ENCODE results near the gene IL23A.
"Not testable (repeated sequence)": the region's sequence is repeated elsewhere in the genome, so short reads cannot be mapped to it uniquely, and the experiment has no call there.

Gene IL23A

GRCh38 chr12:56338308-56339157 is at the start of gene IL23A:
Gene IL23A (plus strand): TSS chr12:56338884. CDS start chr12:56339045, 161 bp downstream.
- no peak for DNase-seq (ENCODE audit: low read depth)

GRCh38 chr12:56293795-56294194 is 44.9 kb upstream of the IL23A start:
- DNase-seq (ENCODE audit: low read depth) = no peak

GRCh38 chr12:56296295-56296694 is 42.4 kb upstream of the IL23A start:
- no peak for DNase-seq (ENCODE audit: low read depth)

- no peak for DNase-seq (ENCODE audit: low read depth)
Observed at GRCh38 chr12:56297400-56297799, 41.3 kb upstream of the IL23A start.

DNA sequence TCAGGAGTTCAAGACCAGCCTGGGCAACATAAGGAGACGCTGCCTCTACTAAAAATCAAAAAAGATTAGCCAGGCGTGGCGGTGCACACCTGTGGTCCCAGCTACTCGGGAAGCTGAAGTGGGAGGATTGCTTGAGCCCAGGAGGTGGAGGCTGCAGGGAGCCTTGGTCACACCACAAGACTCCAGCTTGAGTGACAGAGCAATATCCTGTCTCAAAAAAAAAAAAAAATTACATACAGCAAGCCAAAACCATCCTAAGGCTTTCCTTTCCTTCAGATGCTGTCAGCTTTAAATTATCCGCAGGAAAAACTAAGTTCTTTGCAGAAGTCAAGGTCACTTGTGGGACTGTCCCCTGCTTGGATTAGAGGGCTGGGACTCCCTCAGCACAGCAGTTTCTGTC is 39.9 kb upstream of the IL23A start:
- no peak for DNase-seq (ENCODE audit: low read depth)

DNA sequence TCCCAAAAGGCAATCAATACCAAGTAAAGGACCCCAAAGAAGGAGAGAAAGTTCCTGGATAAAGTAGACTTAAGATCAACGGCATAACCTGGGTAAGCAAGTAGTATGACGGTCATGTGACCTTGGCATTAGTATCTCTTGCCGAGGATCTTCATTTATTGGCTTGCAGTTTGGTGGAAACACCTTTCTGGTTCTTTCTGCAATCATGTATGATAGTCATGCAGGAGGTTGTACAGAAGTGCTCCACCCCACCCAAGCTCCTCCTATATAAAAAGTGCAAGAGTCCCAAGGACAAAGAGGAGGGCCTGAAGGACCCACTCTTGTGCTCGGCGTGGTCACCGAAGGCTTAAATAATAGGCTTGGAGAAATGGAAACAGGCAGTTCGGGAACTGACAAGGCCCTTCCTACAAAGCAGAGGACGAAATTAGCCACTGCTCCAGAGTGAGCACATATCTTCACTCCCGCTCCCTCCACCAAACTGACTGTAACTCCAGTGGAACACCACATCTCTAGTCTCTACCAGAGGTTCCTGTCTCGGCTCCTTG is 39.3 kb upstream of the IL23A start:
- no peak for DNase-seq (ENCODE audit: low read depth)

DNA sequence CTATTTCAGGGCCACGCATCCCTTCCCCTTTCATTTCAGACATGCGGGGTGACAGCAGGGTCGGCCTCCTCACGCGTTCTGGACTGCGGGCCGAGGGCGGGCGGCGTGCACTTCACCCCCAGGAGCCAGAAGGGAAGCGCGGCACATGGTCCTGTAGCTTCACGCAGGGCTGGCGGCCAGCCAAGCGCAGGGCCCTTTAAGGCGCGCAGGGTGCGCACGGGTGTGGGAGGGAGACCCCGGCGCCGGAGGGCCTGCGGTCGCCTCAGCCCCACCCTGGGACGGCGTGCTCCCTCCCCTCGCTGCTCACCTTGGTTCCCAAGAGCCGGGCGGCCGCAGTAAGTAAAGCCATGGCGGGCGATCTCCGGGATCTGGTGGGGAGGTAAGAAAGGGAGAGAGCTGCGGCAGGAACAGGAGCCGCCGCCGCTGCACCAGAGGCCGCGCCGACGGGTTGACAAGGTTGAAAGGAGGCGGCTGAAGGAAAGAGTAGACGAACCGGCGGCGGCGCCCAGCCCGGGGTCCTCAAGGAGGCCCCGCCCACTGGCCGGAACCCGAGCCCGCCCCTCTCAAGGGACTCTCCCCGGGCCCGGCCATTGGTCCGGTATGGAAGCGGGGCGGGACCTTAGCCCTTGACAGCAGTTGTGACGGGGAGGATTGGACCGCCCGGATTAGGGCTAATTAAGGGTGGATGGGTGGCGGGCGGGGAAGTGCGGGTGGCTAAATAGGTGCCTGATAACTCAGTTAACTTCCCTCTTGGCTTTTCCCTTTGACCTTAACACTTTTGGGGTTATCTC is 38.6 kb upstream of the IL23A start, which contains the start of gene CS:
CS (minus strand) TSS at position 478 of the 791 bp plus-strand sequence; CDS start at position 349, 129 bp downstream.
- peak; percentile 96 for DNase-seq (ENCODE audit: low read depth)

DNA sequence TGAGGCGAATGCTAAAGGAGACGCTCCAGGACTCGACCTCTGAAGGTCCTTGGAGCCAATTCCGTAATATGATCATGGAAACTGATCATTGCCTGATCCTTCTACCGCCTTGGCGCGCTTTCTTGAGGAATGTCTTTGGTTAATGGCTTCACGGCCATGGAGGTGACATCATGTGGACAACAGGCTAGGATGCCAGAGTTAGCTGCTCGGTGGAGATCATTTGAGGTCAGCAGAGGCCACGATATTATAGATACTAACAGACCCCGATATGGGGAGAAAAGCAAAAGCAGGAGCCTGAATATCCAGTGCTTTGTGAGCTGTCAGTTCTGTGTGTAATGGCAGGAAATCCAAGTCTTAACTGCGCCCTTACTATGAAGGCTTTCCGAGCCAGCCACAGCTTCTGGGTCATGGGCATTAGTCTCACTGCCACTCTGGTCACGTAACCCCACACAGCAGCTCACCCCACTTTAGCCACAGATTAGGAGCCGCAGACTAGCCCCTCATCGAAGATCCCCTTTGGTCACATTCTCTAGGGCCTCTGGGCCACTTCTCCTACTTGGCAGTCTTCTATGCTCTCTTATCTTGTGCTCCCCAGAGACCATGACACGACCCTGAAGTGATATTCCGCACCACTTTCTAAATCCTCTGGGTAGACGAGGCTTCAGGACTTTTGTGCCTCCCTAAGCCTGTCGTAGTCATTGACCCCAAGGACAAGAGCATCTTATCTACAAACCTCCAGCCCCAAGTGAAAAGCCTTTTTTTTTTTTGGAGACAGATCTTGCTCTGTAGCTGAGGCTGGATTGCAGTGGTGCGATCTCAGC is 37.8 kb upstream of the IL23A start:
- DNase-seq (ENCODE audit: low read depth) = no peak

DNA sequence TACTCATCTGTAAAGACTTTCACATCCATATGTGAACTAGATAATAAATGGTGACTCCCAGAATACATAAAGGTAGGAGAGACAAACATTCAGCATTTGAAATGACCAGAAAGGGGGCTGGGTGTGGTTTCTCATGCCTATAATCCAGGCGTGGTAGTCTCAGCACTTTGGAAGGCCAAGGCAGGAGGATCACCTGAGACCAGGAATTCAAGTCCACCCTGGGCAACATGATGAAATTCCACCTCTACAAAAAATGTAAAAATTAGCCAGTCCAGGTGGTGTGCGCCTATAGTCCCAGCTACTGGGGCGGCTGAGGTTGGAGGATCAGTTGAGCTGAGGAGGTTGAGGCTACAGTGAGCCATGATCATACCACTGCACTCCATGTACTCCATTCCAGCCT is 34.4 kb upstream of the IL23A start:
- no peak for DNase-seq (ENCODE audit: low read depth)

DNA sequence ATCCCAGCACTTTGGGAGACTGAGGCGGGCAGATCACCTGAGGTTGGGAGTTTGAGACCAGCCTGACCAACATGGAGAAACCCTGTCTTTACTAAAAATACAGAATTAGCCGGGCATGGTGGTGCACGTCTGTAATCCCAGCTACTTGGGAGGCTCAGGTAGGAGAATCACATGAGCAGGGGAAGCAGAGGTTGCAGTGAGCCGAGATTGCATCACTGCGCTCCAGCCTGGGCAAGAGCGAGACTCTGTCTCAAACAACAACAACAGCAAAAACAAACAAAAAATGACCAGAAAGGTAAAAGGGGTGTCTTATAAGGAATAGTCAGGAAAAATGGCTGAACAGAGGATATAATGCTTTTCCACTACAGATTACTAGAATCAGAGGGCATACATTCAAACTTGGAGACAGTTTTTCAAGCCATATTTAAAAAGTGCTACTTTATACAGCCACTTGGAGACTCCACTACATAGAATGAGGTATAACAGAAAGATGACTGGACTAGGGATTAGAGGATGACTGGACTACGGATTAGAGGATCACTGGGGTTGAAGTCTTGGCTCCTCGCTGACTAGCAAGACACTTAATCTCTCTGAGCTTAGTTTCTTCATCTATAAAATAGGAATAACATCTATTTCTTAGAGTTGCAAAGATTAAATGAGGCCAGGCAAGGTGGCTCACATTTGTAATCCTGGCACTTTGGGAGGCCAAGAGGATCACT is 33.7 kb upstream of the IL23A start:
- no peak for DNase-seq (ENCODE audit: low read depth)

DNA sequence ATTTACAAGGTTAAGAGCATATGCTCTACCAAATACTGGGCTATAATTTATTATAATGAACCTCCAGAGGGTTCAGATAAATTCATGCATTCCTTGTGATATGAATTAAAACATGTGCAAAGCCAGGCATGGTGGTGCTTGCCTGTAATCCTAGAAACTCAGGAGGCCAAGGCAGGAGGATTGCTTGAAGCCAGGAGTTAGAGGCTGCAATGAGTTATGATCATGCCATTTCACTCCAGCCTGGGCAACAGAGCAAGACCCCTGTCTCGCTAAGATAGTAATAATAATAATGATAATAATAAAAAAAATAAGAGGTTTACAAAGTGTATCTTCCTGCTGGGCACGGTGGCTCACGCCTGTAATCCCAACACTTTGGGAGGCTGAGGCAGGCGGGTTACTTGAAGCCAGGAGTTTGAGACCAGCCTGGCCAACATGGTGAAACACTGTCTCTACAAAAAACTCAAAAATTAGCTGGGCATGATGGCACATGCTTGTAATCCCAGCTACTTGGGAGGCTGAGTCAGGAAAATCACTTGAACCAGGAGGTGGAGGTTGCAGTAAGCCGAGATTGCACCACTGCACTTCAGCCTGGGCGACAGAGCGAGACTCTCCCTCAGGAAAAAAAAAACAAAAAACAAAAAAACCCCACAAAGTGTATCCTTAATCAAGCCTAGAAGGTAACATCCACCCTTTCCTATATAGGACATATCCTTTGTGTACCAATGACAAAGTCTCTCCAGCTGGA is 31.3 kb upstream of the IL23A start:
- DNase-seq (ENCODE audit: low read depth) = no peak

DNA sequence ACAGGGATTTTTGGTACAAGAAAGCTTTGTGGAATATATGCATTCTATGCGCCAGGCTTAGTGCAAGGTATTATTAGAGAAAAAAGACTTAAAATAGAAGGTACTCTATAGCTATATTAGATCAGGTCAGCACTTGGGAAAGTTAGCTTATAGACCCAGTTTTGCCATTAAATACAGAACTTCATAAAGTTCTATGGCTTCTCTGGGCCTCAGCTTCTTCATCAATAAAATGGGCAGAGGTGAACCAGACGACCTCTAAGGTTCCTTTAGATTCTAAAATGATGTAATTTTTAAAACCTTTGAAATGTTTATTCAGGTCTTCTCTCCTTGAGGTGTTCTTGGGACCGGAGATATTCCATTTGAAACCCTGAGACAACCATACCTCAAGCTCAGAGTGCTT is 30.0 kb upstream of the IL23A start:
- no peak for DNase-seq (ENCODE audit: low read depth)

- DNase-seq (ENCODE audit: low read depth) = no peak
Observed at GRCh38 chr12:56311003-56311402, 27.7 kb upstream of the IL23A start.

- no peak for DNase-seq (ENCODE audit: low read depth)
Observed at GRCh38 chr12:56315249-56315621, 23.4 kb upstream of the IL23A start.

DNA sequence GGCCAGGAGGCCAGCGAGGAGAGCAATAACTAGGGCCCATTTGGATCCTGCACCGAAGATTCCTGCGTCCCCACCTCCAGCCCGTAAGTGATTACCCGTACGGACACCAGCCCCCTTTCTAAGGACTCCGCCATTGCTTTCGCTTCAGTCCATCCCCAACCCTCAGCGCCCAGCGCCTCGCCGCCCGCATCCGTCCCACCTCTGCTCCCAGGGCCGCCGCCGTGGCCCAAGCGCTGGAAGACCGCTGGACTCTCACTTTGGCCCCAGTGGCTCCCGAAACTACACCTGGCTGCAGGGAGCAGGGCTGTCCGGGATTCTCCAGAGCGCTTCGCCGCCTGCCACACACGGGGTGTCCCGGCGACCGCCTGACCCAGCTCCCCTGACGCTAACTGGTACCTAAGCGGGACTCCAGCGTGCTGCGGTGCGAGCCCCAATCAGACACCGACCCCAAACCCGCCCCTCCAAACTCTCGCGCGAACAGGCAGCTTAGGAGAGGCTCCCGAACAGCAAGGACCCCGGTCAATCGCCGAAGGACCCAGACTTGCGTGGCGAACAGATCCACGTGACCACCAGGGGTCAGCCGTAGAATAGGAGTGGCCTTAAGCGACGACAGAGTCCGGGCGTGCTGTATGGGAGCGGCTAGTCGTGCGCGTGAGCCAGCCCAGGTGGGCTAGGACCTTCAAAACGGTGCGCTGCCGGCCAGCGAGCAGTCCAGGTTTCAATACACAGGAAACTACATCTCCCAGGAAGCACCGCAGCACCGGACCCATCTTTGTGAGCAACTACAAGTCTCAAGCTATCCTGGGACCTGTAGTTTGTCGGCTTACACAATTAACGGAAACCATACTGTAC is 22.8 kb upstream of the IL23A start, which contains the start of gene CNPY2:
CNPY2 (minus strand) TSS at position 367 of the 852 bp plus-strand sequence. CDS start 771 bp downstream, outside the sequence.
- DNase-seq (ENCODE audit: low read depth) = peak; percentile 93

DNA sequence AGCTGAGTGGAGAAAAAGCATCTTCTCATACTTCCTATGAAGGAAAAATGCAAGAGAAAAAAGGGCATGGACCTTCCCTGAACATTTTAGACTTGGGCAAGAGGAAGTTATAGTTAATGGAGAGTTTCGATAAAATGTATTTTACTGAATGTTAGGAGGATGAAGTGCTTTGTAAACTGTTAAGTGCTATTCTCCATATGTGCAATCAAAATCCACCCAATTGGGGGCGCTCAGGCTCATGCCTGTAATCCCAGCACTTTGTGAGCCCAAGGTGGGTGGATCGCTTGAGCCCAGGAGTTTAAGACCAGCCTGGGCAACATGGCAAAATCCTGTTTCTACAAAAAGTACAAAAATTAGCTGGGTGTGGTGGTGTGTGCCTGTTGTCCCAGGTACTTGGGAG is 21.0 kb upstream of the IL23A start:
- no peak for DNase-seq (ENCODE audit: low read depth)

DNA sequence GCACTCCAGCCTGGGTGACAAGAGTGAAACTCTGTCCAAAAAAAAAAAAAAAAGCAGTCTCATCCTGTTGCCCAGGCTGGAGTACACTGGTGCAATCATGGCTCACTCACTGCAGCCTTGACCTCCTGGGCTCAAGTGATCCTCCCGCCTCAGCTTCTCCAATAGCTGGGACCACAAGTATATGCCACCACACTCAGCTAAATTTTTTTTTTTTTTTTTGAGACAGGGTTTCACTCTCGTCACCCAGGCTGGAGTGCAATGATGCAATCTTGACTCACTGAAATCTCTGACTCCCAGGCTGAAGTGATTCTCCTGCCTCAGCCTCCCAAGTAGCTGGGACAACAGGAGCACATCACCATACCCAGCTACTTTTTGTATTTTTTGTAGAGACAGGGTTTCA is 17.7 kb upstream of the IL23A start:
- DNase-seq (ENCODE audit: low read depth) = no peak

GRCh38 chr12:56321610-56322009 is 17.1 kb upstream of the IL23A start:
- DNase-seq (ENCODE audit: low read depth) = not testable (repeated sequence)

GRCh38 chr12:56324206-56324605 is 14.5 kb upstream of the IL23A start:
- DNase-seq (ENCODE audit: low read depth) = no peak

Measured in GM04504 (cell line).